Keratinocyte (primary cell): Measurements from ENCODE around the gene DNASE1.

Experiments
- EZH2 ChIP-seq: IDR thresholded peaks from one replicate; pipeline ENCODE4 v1.6.1; 2012; ENCODE audit warnings: inconsistent platforms, mild to moderate bottlenecking, low read length, moderate library complexity
- TF ChIP-seq, protein P1 (sequence below), 3 experiments: IDR thresholded peaks in 1 of 3; conservative IDR thresholded peaks in 1 of 3; optimal IDR thresholded peaks in 1 of 3; 2 replicates in 2 of 3; 3 replicates in 1 of 3; pipeline versions ENCODE3 to v1.5.1; 2011; ENCODE audit warnings: low read length in 3 of 3, mild to moderate bottlenecking in 3 of 3, moderate library complexity in 2 of 3, control low read depth in 1 of 3, inconsistent platforms in 1 of 3; ENCODE audit not compliant: insufficient read depth in 2 of 3; ENCODE audit errors: extremely low read depth in 1 of 3

DNA sequence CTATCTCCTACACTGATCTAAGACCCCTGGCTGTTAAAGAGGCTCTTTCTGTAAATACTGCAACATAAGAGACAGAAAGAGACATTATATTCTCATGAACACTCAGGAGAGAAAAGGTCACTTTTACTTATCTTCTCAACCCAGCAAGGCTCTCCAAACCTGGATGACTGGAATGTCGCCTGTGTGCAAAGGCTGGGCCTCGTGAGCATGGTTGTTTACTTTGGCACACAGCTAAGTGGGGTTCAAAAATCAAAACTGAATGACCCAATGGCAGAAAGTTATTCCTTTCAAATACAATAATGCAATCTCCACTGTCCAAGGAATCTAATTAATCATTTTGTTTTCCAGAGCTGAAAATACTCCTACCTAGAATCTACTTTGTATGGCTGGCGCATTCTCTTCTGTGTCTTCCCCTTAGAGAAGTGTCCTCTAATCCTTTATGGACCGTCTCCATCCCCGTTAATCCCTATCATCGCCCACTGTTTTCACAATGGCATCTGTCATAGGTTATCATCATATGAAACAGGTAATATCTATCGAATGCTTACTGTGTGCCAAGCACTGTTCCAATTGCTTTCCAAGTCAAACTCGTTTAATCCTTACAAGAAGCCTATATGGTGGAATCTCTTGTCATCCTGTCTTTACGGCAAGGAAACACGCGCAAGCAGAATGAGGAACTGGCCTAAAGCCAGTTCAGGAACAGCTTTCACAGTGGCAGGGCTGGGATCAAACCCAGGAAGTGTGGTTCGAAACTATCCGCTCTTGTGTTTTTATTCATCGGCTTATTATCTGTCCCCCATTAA, 44.4 kb upstream of the DNASE1 start:
- no peak for TF ChIP-seq EZH2
- TF ChIP-seq, protein P1, sequence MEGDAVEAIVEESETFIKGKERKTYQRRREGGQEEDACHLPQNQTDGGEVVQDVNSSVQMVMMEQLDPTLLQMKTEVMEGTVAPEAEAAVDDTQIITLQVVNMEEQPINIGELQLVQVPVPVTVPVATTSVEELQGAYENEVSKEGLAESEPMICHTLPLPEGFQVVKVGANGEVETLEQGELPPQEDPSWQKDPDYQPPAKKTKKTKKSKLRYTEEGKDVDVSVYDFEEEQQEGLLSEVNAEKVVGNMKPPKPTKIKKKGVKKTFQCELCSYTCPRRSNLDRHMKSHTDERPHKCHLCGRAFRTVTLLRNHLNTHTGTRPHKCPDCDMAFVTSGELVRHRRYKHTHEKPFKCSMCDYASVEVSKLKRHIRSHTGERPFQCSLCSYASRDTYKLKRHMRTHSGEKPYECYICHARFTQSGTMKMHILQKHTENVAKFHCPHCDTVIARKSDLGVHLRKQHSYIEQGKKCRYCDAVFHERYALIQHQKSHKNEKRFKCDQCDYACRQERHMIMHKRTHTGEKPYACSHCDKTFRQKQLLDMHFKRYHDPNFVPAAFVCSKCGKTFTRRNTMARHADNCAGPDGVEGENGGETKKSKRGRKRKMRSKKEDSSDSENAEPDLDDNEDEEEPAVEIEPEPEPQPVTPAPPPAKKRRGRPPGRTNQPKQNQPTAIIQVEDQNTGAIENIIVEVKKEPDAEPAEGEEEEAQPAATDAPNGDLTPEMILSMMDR (optimal IDR thresholded peaks at IDR 0.05 in 1 of 3, IDR thresholded peaks at IDR 0.05 in 1 of 3, conservative IDR thresholded peaks at IDR 0.05 in 1 of 3; ENCODE audit: extremely low read depth in 1 of 3, insufficient read depth in 2 of 3, low read length in 3 of 3) = no peak
